DOHH2 (cell line): Measurements from ENCODE around the gene MRGPRD.

Experiments used
- H3F3A ChIP-seq: fragments of 200-600 bp; sonication (generic), shearing (Covaris generic); 2 replicates; pipeline ENCODE4 v1.6.0; 2016; ENCODE audit warnings: antibody characterized with exemption, mild to moderate bottlenecking; ENCODE audit not compliant: control insufficient read depth, insufficient read depth
- H3K27ac ChIP-seq: fragments of 200-600 bp; sonication (generic); 2 replicates; pipeline ENCODE4 v1.5.1; 2014; ENCODE audit warnings: low read depth, mild to moderate bottlenecking, low read length, moderate library complexity
- H3K27me3 ChIP-seq: fragments of 200-600 bp; sonication (generic); 2 replicates; pipeline ENCODE4 v1.6.1; 2014; ENCODE audit warnings: mild to moderate bottlenecking, low read length, mixed read lengths; ENCODE audit not compliant: control insufficient read depth
- H3K36me3 ChIP-seq: fragments of 200-600 bp; sonication (generic); 2 replicates; pipeline ENCODE4 v1.6.1; 2014; ENCODE audit warnings: mild to moderate bottlenecking, low read length, moderate library complexity, mixed read lengths; ENCODE audit not compliant: control insufficient read depth
- H3K4me1 ChIP-seq: fragments of 200-600 bp; sonication (generic); 2 replicates; pipeline ENCODE4 v1.6.1; 2014; ENCODE audit warnings: mild to moderate bottlenecking, low read length, mixed read lengths; ENCODE audit not compliant: control insufficient read depth
- H3K4me2 ChIP-seq: fragments of 200-600 bp; sonication (generic); 2 replicates; pipeline ENCODE4 v1.6.0; 2014; ENCODE audit warnings: mild to moderate bottlenecking, low read length, moderate library complexity
- H3K4me3 ChIP-seq: fragments of 200-600 bp; sonication (generic); 2 replicates; pipeline ENCODE4 v1.5.1; 2014; ENCODE audit warnings: mild to moderate bottlenecking, low read length, mixed read lengths
- H3K79me2 ChIP-seq: fragments of 200-600 bp; sonication (generic); 2 replicates; pipeline ENCODE4 v1.6.1; 2014; ENCODE audit warnings: mild to moderate bottlenecking, low read length, mixed read lengths; ENCODE audit not compliant: control insufficient read depth
- H3K9me2 ChIP-seq: fragments of 200-600 bp; sonication (generic); replicated peaks from 2 replicates; pipeline ENCODE4 v1.6.1; 2014; ENCODE audit warnings: mild to moderate bottlenecking, low read length, mixed read lengths; ENCODE audit not compliant: control insufficient read depth
- H3K9me3 ChIP-seq: fragments of 200-600 bp; sonication (generic); 2 replicates; pipeline ENCODE4 v1.6.1; 2014; ENCODE audit warnings: antibody characterized with exemption, low read length, mixed read lengths; ENCODE audit not compliant: control insufficient read depth, insufficient read depth
- H4K20me1 ChIP-seq: fragments of 200-600 bp; sonication (generic); 2 replicates; pipeline ENCODE4 v1.6.0; 2014; ENCODE audit warnings: low read depth, mild to moderate bottlenecking, antibody characterized with exemption, low read length, moderate library complexity; ENCODE audit not compliant: control insufficient read depth, insufficient read depth
- CTCF ChIP-seq: fragments of 200-600 bp; sonication (generic); IDR thresholded peaks from one replicate; pipeline ENCODE4 v1.5.1; 2014; ENCODE audit warnings: antibody characterized with exemption, mild to moderate bottlenecking, low read depth, low read length; ENCODE audit not compliant: poor library complexity, severe bottlenecking
- EZH2phosphoT487 ChIP-seq: fragments of 200-600 bp; sonication (generic); IDR thresholded peaks from 2 replicates; pipeline ENCODE4 v1.6.1; 2017; ENCODE audit warnings: borderline replicate concordance, mild to moderate bottlenecking, antibody characterized with exemption, low read length, moderate library complexity, mixed read lengths

MRGPRD gene

GRCh38 chr11:68997124-68997994 lies 16.6 kb upstream of the MRGPRD start:
- no peak overlapping the region for H3K4me2 ChIP-seq
- no peaks in the 10 kb centered on the region for H4K20me1 ChIP-seq
- H3F3A ChIP-seq: no peaks in the 10 kb centered on the region
- H3K36me3 ChIP-seq: no peaks in the 10 kb centered on the region
- no peak overlapping the region for H3K4me3 ChIP-seq
- TF ChIP-seq CTCF (no peak), EZH2phosphoT487 (no peak)
- H3K4me1 ChIP-seq: no peaks in the 10 kb centered on the region
- no peaks in the 10 kb centered on the region for H3K79me2 ChIP-seq
- H3K27me3 ChIP-seq: no peaks in the 10 kb centered on the region
- no peak overlapping the region for H3K27ac ChIP-seq
- H3K9me3 ChIP-seq: no peaks in the 10 kb centered on the region
- no peaks in the 10 kb centered on the region for H3K9me2 ChIP-seq

DNA sequence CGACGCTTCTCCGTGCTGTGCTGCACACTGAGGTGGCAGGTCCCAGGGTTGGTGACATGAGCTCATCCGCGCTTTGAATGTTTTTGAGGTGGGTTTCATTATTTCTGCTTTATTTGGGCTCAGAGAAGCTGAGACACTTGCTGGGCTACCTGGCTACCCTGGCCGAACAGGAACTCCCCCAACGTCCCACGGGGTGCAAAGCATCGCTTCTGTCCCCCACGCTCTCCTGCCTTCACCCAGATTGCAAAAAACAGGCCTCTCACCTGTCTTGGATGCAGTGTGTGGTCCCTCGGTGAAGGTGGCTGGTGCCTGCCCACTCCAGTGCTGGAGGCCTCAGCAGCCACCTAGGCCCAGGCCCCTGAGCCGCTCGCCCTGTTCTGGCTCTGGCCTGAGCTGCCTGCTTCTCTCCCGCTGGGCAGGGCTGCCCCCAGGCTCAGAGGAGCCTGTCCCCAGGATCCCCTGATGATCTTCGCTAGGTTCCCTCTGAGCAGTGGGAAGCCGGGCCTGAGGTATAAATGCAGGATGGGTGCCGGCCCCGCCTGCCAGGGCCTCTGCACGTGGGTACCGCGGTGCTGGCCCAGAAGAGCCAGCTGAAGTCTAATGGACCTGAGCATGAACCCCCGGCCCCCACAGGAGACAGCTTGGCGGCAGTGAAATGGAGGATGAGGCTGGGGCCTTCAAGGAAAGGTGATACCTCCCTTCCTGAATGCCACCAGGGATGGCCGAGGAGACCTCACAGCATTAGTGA lies 15.8 kb upstream of the MRGPRD start:
- no peaks in the 10 kb centered on the region for H3K27me3 ChIP-seq
- no peak overlapping the region for H3K4me2 ChIP-seq
- H3K9me3 ChIP-seq: no peaks in the 10 kb centered on the region
- H3K36me3 ChIP-seq: no peaks in the 10 kb centered on the region
- H3K79me2 ChIP-seq: no peaks in the 10 kb centered on the region
- H3K4me3 ChIP-seq: no peak overlapping the region
- no peak overlapping the region for H3K27ac ChIP-seq
- no peaks in the 10 kb centered on the region for H3K9me2 ChIP-seq
- no peaks in the 10 kb centered on the region for H3F3A ChIP-seq
- TF ChIP-seq EZH2phosphoT487 (no peak), CTCF (no peak)
- H3K4me1 ChIP-seq: no peaks in the 10 kb centered on the region
- H4K20me1 ChIP-seq: no peaks in the 10 kb centered on the region

DNA sequence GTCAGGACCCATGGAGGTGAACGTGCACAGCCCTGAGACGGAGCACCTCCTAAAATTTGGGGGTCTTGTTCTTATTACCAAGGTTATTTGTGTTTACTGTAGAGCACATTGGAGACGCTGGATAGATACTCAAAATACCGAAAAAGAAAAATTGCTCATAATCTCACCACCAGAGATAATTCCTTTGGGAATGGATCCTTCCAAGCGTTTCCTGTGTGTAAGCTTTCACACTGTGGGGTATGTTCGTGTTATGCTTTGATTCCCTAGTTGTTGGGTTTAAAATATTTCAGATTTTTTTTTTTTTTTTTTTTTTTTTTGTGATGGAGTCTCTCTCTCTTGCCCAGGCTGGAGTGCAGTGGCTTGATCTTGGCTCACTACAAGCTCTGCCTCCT lies 14.1 kb upstream of the MRGPRD start:
- no peaks in the 10 kb centered on the region for H3K9me3 ChIP-seq
- H3K27me3 ChIP-seq: no peaks in the 10 kb centered on the region
- no peaks in the 10 kb centered on the region for H3K79me2 ChIP-seq
- H3K4me2 ChIP-seq: no peak overlapping the region
- H3K4me1 ChIP-seq: no peaks in the 10 kb centered on the region
- H4K20me1 ChIP-seq: no peaks in the 10 kb centered on the region
- TF ChIP-seq CTCF: no peak
- TF ChIP-seq EZH2phosphoT487: no peak
- H3K27ac ChIP-seq: no peak overlapping the region
- H3K36me3 ChIP-seq: no peaks in the 10 kb centered on the region
- no peak overlapping the region for H3K4me3 ChIP-seq
- no peaks in the 10 kb centered on the region for H3K9me2 ChIP-seq
- no peaks in the 10 kb centered on the region for H3F3A ChIP-seq
